GM13977 (cell line): ENCODE results near the gene DDA1.
A peak's percentile ranks its signal among the peaks of the same experiment; 100 is the strongest.

Experiments
- DNase-seq: peaks from one replicate; pipeline ENCODE4 v3.0.0; 2012; ENCODE audit warnings: low spot score
- in situ Hi-C: fragments of 300-500 bp; cut with MboI; formaldehyde crosslinking; loops from one replicate; pipeline ENCODE4 v1.12.0; 2022; ENCODE audit warnings: low sequenced_read_pairs, low pct_unique_long_range_greater_than_20kb, mixed read lengths, inconsistent platforms; ENCODE audit not compliant: unreplicated experiment
- TF ChIP-seq, protein P1 (sequence below): IDR thresholded peaks from 2 replicates; pipeline ENCODE4 v1.5.1; 2012; ENCODE audit warnings: mild to moderate bottlenecking, control low read depth; ENCODE audit not compliant: insufficient read depth; ENCODE audit errors: extremely low read depth, missing control alignments

DDA1 gene

DNA sequence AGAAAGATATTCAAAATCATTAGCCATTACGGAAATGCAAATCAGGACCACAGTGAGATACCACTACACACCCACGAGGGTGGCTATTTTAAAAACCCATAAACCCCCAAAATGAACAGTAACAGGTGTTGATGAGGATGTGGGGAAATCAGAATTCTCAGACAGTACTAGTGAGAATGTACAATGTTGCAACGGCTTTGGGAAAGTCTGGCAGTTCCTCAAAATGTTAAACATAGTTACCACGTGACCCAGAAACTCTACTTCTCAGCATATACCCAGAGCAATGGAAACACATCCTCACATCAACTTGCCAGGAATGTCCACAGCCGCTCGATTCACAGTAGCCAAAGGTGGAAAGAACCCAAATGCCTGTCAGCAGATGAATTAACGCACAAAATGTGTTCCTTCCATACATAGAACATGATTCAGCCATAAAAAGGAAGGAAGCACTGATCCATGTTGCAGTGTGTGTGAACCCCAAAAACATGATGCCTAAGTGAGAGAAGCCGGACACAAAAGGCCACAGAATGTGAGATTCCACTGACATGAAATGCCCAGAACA is 60.7 kb downstream of the DDA1 start:
- in situ Hi-C loops = no loop called here
- DNase-seq = peak; percentile 66
- TF ChIP-seq, protein P1, sequence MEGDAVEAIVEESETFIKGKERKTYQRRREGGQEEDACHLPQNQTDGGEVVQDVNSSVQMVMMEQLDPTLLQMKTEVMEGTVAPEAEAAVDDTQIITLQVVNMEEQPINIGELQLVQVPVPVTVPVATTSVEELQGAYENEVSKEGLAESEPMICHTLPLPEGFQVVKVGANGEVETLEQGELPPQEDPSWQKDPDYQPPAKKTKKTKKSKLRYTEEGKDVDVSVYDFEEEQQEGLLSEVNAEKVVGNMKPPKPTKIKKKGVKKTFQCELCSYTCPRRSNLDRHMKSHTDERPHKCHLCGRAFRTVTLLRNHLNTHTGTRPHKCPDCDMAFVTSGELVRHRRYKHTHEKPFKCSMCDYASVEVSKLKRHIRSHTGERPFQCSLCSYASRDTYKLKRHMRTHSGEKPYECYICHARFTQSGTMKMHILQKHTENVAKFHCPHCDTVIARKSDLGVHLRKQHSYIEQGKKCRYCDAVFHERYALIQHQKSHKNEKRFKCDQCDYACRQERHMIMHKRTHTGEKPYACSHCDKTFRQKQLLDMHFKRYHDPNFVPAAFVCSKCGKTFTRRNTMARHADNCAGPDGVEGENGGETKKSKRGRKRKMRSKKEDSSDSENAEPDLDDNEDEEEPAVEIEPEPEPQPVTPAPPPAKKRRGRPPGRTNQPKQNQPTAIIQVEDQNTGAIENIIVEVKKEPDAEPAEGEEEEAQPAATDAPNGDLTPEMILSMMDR = no peak
